ENCODE data around the gene ATP2A3. TPM values are rescaled to one million over a fixed set of nuclear protein-coding genes. Genes with fewer than 3 reads are reported as not detected.
"Not testable (repeated sequence)": the region's sequence is repeated elsewhere in the genome, so short reads cannot be mapped to it uniquely, and the experiment has no call there.

Gene ATP2A3
- total RNA-seq, 1 donor from 2014 or later, result 0.53 TPM

- no peak for DNase-seq (ENCODE audit: low read depth, low spot score)
Observed at GRCh38 chr17:3956327-3956957, 7.8 kb downstream of the ATP2A3 start.

GRCh38 chr17:3955673-3955988 is 8.6 kb downstream of the ATP2A3 start:
- no peak for DNase-seq (ENCODE audit: low read depth, low spot score)

GRCh38 chr17:3954976-3955672 is 9.1 kb downstream of the ATP2A3 start:
- DNase-seq (ENCODE audit: low read depth, low spot score), result no peak

GRCh38 chr17:3954086-3954485 is 10.2 kb downstream of the ATP2A3 start:
- DNase-seq (ENCODE audit: low read depth, low spot score), result no peak

GRCh38 chr17:3953542-3953941 is 10.7 kb downstream of the ATP2A3 start:
- no peak for DNase-seq (ENCODE audit: low read depth, low spot score)

- DNase-seq (ENCODE audit: low read depth, low spot score), result no peak
Observed at GRCh38 chr17:3952186-3952585, 12.1 kb downstream of the ATP2A3 start.

GRCh38 chr17:3951420-3951819 is 12.8 kb downstream of the ATP2A3 start:
- DNase-seq (ENCODE audit: low read depth, low spot score), result no peak

GRCh38 chr17:3951003-3951402 is 13.2 kb downstream of the ATP2A3 start:
- DNase-seq (ENCODE audit: low read depth, low spot score), result no peak

- no peak for DNase-seq (ENCODE audit: low read depth, low spot score)
Observed at GRCh38 chr17:3950584-3950983, 13.7 kb downstream of the ATP2A3 start.

- DNase-seq (ENCODE audit: low read depth, low spot score), result no peak
Observed at GRCh38 chr17:3949418-3949817, 14.8 kb downstream of the ATP2A3 start.

- not testable (repeated sequence) for DNase-seq (ENCODE audit: low read depth, low spot score)
Observed at GRCh38 chr17:3948551-3948950, 15.7 kb downstream of the ATP2A3 start.

- no peak for DNase-seq (ENCODE audit: low read depth, low spot score)
Observed at GRCh38 chr17:3947318-3947810, 16.9 kb downstream of the ATP2A3 start.

- no peak for DNase-seq (ENCODE audit: low read depth, low spot score)
Observed at GRCh38 chr17:3946711-3947235, 17.5 kb downstream of the ATP2A3 start.

- DNase-seq (ENCODE audit: low read depth, low spot score), result no peak
Observed at GRCh38 chr17:3944485-3945388, 19.5 kb downstream of the ATP2A3 start.

GRCh38 chr17:3943240-3943891 is 20.9 kb downstream of the ATP2A3 start:
- DNase-seq (ENCODE audit: low read depth, low spot score), result no peak

GRCh38 chr17:3940965-3941698 is 23.1 kb downstream of the ATP2A3 start:
- DNase-seq (ENCODE audit: low read depth, low spot score), result no peak

GRCh38 chr17:3937359-3937758 is 26.9 kb downstream of the ATP2A3 start:
- no peak for DNase-seq (ENCODE audit: low read depth, low spot score)

GRCh38 chr17:3935825-3936355 is 28.3 kb downstream of the ATP2A3 start:
- no peak for DNase-seq (ENCODE audit: low read depth, low spot score)

GRCh38 chr17:3935140-3935542 is 29.1 kb downstream of the ATP2A3 start:
- peak; percentile 56 for DNase-seq (ENCODE audit: low read depth, low spot score)

GRCh38 chr17:3929764-3930163 is 34.5 kb downstream of the ATP2A3 start:
- no peak for DNase-seq (ENCODE audit: low read depth, low spot score)

Measured in pulmonary artery endothelial cell (primary cell).